ENCODE results near the gene MCM9.

DNA sequence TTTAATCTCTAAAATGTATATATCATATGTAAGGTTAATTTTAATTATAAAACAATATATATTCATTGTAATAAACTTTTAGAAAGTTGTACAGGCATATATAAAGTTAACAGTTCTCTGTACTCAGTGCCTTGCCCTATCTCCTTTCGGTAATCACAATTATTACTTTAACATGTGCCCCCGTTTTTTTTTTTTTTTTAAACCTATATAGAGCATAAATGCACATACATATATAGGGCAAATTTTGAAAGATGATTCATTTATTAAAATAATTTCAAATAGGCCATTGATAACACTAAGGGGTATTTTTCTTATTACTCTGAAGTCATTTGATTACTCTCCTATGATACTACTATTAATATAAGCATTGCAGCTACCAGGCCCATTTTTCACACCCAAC lies 39.1 kb downstream of the MCM9 start:
- TF ChIP-seq POLR2A (IDR thresholded peaks at IDR 0.05), result no peak
- TF ChIP-seq, protein P1, sequence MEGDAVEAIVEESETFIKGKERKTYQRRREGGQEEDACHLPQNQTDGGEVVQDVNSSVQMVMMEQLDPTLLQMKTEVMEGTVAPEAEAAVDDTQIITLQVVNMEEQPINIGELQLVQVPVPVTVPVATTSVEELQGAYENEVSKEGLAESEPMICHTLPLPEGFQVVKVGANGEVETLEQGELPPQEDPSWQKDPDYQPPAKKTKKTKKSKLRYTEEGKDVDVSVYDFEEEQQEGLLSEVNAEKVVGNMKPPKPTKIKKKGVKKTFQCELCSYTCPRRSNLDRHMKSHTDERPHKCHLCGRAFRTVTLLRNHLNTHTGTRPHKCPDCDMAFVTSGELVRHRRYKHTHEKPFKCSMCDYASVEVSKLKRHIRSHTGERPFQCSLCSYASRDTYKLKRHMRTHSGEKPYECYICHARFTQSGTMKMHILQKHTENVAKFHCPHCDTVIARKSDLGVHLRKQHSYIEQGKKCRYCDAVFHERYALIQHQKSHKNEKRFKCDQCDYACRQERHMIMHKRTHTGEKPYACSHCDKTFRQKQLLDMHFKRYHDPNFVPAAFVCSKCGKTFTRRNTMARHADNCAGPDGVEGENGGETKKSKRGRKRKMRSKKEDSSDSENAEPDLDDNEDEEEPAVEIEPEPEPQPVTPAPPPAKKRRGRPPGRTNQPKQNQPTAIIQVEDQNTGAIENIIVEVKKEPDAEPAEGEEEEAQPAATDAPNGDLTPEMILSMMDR (IDR thresholded peaks at IDR 0.05 in 4 of 5, conservative IDR thresholded peaks at IDR 0.05 in 1 of 5), result no peak
